Heart right ventricle (tissue), 16 donors: Measurements from ENCODE around the gene GORASP2. TPM values are rescaled to one million over a fixed set of nuclear protein-coding genes. Genes with fewer than 3 reads are reported as not detected.

ENCODE experiments used
- ATAC-seq, 8 donors: fragments of 200-7000 bp; cut with Tn5 transposase; one replicate each; pipeline ENCODE4 v1.9.1; 2020; ENCODE audit warnings: mild to moderate bottlenecking in 8 of 8, moderate library complexity in 8 of 8, moderate number of reproducible peaks in 1 of 8
- DNase-seq, 2 donors: peaks; one replicate each; pipeline ENCODE4 v3.0.0-alpha.2; 2020
- H3K27ac ChIP-seq, 10 donors: fragments of 200-600 bp; sonication (generic) in 2 of 10; one replicate each; pipeline versions ENCODE4 v1.5.0 to v1.8.0; 2020 to 2022; ENCODE audit warnings: mild to moderate bottlenecking in 3 of 10
- H3K27me3 ChIP-seq, 7 donors: fragments of 200-600 bp; one replicate each; pipeline ENCODE4 v1.8.0; 2021 to 2022; ENCODE audit warnings: mild to moderate bottlenecking in 2 of 7
- H3K36me3 ChIP-seq, 9 donors: fragments of 200-600 bp; sonication (generic) in 1 of 9; one replicate each; pipeline versions ENCODE4 v1.5.0 to v1.8.0; 2020 to 2022; ENCODE audit warnings: mild to moderate bottlenecking in 2 of 9
- H3K4me1 ChIP-seq, 9 donors: fragments of 200-600 bp; sonication (generic) in 1 of 9; one replicate each; pipeline versions ENCODE4 v1.5.0 to v1.8.0; 2020 to 2022; ENCODE audit warnings: mild to moderate bottlenecking in 4 of 9
- H3K4me3 ChIP-seq, 10 donors: fragments of 200-600 bp; sonication (generic) in 2 of 10; one replicate each; pipeline versions ENCODE4 v1.5.0 to v1.8.0; 2020 to 2022; ENCODE audit warnings: mild to moderate bottlenecking in 7 of 10, moderate library complexity in 2 of 10
- H3K9me3 ChIP-seq, 11 donors: fragments of 200-600 bp in 10 of 11; sonication (generic) in 2 of 11; one replicate each; pipeline versions ENCODE4 v1.5.0 to v1.8.0; 2013 to 2022; ENCODE audit warnings: mild to moderate bottlenecking in 2 of 11, control low read depth in 1 of 11, moderate library complexity in 1 of 11
- CTCF ChIP-seq, 9 donors: fragments of 200-600 bp; sonication (generic) in 2 of 9; IDR thresholded peaks; one replicate each; pipeline versions ENCODE4 v1.5.0 to v1.8.0; 2021 to 2022; ENCODE audit warnings: antibody characterized with exemption in 9 of 9, mild to moderate bottlenecking in 5 of 9, moderate library complexity in 1 of 9
- WGBS, 2 donors: extraction: QIAGEN DNeasy Blood & Tissue Kit; methylation state at CpG; one replicate each; pipeline ENCODE4 v1.1.7; 2013; ENCODE audit warnings: inconsistent platforms in 1 of 2; 5-methylcytosine and 5-hydroxymethylcytosine counted together
- intact Hi-C, 10 donors: fragments of 100-400 bp; cut with DNase I; formaldehyde crosslinking; loops; one replicate each; pipeline versions ENCODE4 v1.11.1 to v1.14.2; 2022
- polyA plus RNA-seq, 2 donors: library from polyadenylated mRNA; stranded (reverse); fragments of 200-250 nt; gene quantifications; one replicate each; pipeline ENCODE4 v1.2.3, GENCODE V29; 2013
- total RNA-seq, 10 donors: library from RNA; stranded (reverse); fragmentation: NEBNext Ultra II Directional in 3 of 10; extraction: Animal tissue kit (Norgen Biotek cat#: 25700) in 3 of 10; gene quantifications; one replicate each; pipeline versions ENCODE4 v1.2.1 to v1.2.4, GENCODE V29; 2021 to 2023
- donor health status: Arrhythmogenic right ventricular cardiomyopathy.
- donor health status: ischemic (EF 13 %, LVEDD 7.1; RV severe dilation, severe dysfunction).
- donor health status: healthy with polysubstance abuse.
- donor health status: DM: no; HTN: yes; CAD: no.
- donor health status: DM: no; HTN: no; CAD: no.
- donor health status: ischemic (EF 25% LVEDD 6.9; RV normal size, moderate dysfunction).
- donor health status: ischemic (EF 25% LVEDD 5.7; RV mildly dilated, moderate dysfunction).
- donor health status: healthy.
- donor health status: DM: yes; HTN: yes; CAD: no.
- donor health status: Ischemic cardiomyopathy.
- donor health status: ischemic (EF 35%, LVEDD 5.7; RV mildly dilated, moderate dysfunction).
- donor health status: nonischemic (EF 11% LVEDD 7.7; RV severe dilation, severe dysfunction).
- donor health status: DM: yes; HTN: yes; CAD: no.
- donor health status: PGD.
- donor health status: ischemic (EF 29% LVEDD 5.4; RV normal size, mild dysfunction).
- donor health status: nonischemic (EF 23%, LVEDD 6.1; RV moderate dilation, normal function).

Gene GORASP2
- total and polyA plus RNA-seq, 12 donors, result 15.4 to 74.1 (median 61.5) TPM

GRCh38 chr2:170973225-170973491 lies 44.1 kb downstream of the GORASP2 start:
- Histone ChIP-seq H3K27ac (peak overlapping the region in 5 of 10 donors; percentile 75 to 92 (median 82)), H3K27me3 (no peaks in the 10 kb centered on the region), H3K9me3 (no peaks in the 10 kb centered on the region), H3K4me3 (peak overlapping the region in 9 of 10 donors; percentile 67 to 93 (median 72)), H3K4me1 (peaks cover 0 to 14% (median 10%) of the 10 kb centered on the region in 9 donors), H3K36me3 (peaks cover 0 to 4% (median 0%) of the 10 kb centered on the region in 9 donors)
- WGBS, 2 donors, result 8 to 13% methylated on average over 12 of the region's 12 CpGs
- TF ChIP-seq CTCF (IDR thresholded peaks at IDR 0.05), result no peak
- intact Hi-C loops, result loop anchor here (1.0 to 10.0 kb wide), 11 partner anchors 114 to 449 kb away; partner anchors contain the start of gene TLK1 (in 5 of the 10)
- DNase-seq (no peak), ATAC-seq (no peak)

- intact Hi-C loops, result loop anchor here (1.0 to 10.0 kb wide), 12 partner anchors 114 to 449 kb away; partner anchors contain the start of gene TLK1 (in 5 of the 10)
- DNase-seq, result peak; percentile 84 to 85
- 6 to 8% methylated on average over 59 to 67 of the region's 67 CpGs for WGBS, 2 donors
- ATAC-seq, result peak; percentile 95 to 98 (median 97)
- no peaks in the 10 kb centered on the region for H3K36me3 ChIP-seq
- no peaks in the 10 kb centered on the region for H3K27me3 ChIP-seq
- peak overlapping the region; percentile 65 to 93 (median 72) for H3K4me3 ChIP-seq
- no peaks in the 10 kb centered on the region for H3K9me3 ChIP-seq
- peaks cover 0 to 14% (median 10%) of the 10 kb centered on the region in 9 donors for H3K4me1 ChIP-seq
- H3K27ac ChIP-seq, result peak overlapping the region; percentile 47 to 92 (median 82)
- peak; percentile 82 to 99 (median 94) for TF ChIP-seq CTCF (IDR thresholded peaks at IDR 0.05)
Observed at GRCh38 chr2:170973492-170974303, 44.6 kb downstream of the GORASP2 start.

DNA sequence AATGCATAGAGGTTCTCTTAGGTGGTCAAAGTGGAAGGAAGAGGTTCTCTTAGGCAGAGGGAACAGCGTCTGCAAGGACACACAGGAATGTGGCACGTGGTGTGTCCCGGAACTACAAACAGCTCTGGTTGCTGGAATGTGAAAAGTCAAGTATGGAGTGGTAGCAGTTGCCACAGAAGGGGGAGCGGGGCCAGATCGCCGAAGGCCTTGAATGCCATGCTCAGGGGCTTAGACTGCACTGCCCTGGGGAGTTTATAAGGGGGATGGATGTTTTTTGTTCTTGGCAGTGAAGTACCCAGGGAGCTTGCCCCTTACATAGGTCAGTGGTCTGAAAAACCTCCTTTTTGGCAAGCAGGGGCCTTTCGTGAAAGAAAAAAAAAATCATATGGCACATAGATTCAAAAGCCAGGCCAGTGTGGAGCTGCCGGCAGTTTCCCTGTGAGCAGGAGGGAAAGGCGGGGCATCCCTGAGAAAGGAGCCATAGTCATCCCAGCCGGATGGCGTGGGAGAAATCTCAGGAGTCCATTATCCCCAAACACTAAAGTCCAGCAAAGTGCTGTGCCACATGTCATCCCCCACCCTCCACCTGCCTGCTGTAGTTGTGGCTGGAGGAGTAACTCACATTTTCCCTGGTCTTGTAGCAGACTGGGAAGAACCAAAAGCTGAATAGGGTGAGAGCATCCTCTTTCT lies 45.4 kb downstream of the GORASP2 start:
- H3K36me3 ChIP-seq, result no peaks in the 10 kb centered on the region
- H3K27ac ChIP-seq, result peak overlapping the region in 5 of 10 donors; percentile 67 to 92 (median 82)
- peaks cover 0 to 14% (median 10%) of the 10 kb centered on the region in 9 donors for H3K4me1 ChIP-seq
- peak overlapping the region in 9 of 10 donors; percentile 67 to 93 (median 72) for H3K4me3 ChIP-seq
- 73% methylated on average over 11 of the region's 11 CpGs for WGBS, 2 donors
- TF ChIP-seq CTCF (IDR thresholded peaks at IDR 0.05), result no peak
- intact Hi-C loops, result loop anchor here in 8 of 10 donors (2.0 to 10.0 kb wide), 9 partner anchors 113 to 448 kb away; partner anchors contain the start of gene TLK1 (in 2 of the 8)
- ATAC-seq (peak in 2 of 8 donors; percentile 1 to 2), DNase-seq (no peak)
- no peaks in the 10 kb centered on the region for H3K9me3 ChIP-seq
- no peaks in the 10 kb centered on the region for H3K27me3 ChIP-seq
